Measurements from ENCODE around the gene PTPRU. TPM values are rescaled to one million over a fixed set of nuclear protein-coding genes. Genes with fewer than 3 reads are reported as not detected.

The PTPRU gene
- total and polyA plus RNA-seq, 7 donors, result 14.5 to 51.4 (median 25.6) TPM

GRCh38 chr1:29329022-29329775 is 92.9 kb downstream of the PTPRU start:
- intact Hi-C loops (cut with DNase I), result no loop called here
- Histone ChIP-seq H3K36me3 (ENCODE audit: insufficient read depth in 1 of 2, low read depth in 1 of 2) (peaks cover 0 to 12% of the 10 kb centered on the region in 2 donors), H3K4me1 (no peaks in the 10 kb centered on the region), H3K9me3 (no peaks in the 10 kb centered on the region), H3K27ac (no peak overlapping the region), H3K4me3 (no peak overlapping the region), H3K27me3 (ENCODE audit: insufficient read depth in 3 of 3, low read length in 2 of 3) (no peaks in the 10 kb centered on the region)
- DNase-seq (no peak), ATAC-seq (no peak)
- TF ChIP-seq CTCF (IDR thresholded peaks at IDR 0.05), result no peak
- 92 to 94% (median 93%) methylated on average over 9 of the region's 9 CpGs for WGBS, 3 donors

GRCh38 chr1:29330089-29330488 is 93.8 kb downstream of the PTPRU start:
- Histone ChIP-seq H3K27ac (no peak overlapping the region), H3K4me3 (no peak overlapping the region), H3K4me1 (no peaks in the 10 kb centered on the region), H3K9me3 (no peaks in the 10 kb centered on the region), H3K27me3 (ENCODE audit: insufficient read depth in 3 of 3, low read length in 2 of 3) (no peaks in the 10 kb centered on the region), H3K36me3 (ENCODE audit: insufficient read depth in 1 of 2, low read depth in 1 of 2) (peaks cover 0 to 11% of the 10 kb centered on the region in 2 donors)
- no peak for TF ChIP-seq CTCF (IDR thresholded peaks at IDR 0.05)
- ATAC-seq, result no peak
- DNase-seq, result no peak
- intact Hi-C loops (cut with DNase I), result no loop called here
- WGBS, 3 donors, result 56 to 64% (median 59%) methylated on average over 2 of the region's 2 CpGs

GRCh38 chr1:29330856-29331255 is 94.5 kb downstream of the PTPRU start:
- TF ChIP-seq CTCF (IDR thresholded peaks at IDR 0.05), result no peak
- intact Hi-C loops (cut with DNase I), result no loop called here

GRCh38 chr1:29331309-29331708 is 95.0 kb downstream of the PTPRU start:
- Histone ChIP-seq H3K4me1 (no peaks in the 10 kb centered on the region), H3K9me3 (no peaks in the 10 kb centered on the region), H3K27ac (no peak overlapping the region), H3K4me3 (no peak overlapping the region), H3K36me3 (ENCODE audit: insufficient read depth in 1 of 2, low read depth in 1 of 2) (peaks cover 0 to 6% of the 10 kb centered on the region in 2 donors), H3K27me3 (ENCODE audit: insufficient read depth in 3 of 3, low read length in 2 of 3) (no peaks in the 10 kb centered on the region)
- TF ChIP-seq CTCF (IDR thresholded peaks at IDR 0.05), result no peak
- no peak for DNase-seq
- intact Hi-C loops (cut with DNase I), result no loop called here
- no peak for ATAC-seq

More at GRCh38 chr1:29330856-29331255, 94.5 kb downstream of the PTPRU start:
- Histone ChIP-seq H3K4me1 (no peaks in the 10 kb centered on the region), H3K4me3 (no peak overlapping the region), H3K27me3 (ENCODE audit: insufficient read depth in 3 of 3, low read length in 2 of 3) (no peaks in the 10 kb centered on the region), H3K36me3 (ENCODE audit: insufficient read depth in 1 of 2, low read depth in 1 of 2) (peaks cover 0 to 7% of the 10 kb centered on the region in 2 donors), H3K9me3 (no peaks in the 10 kb centered on the region), H3K27ac (no peak overlapping the region)
- no peak for ATAC-seq
- WGBS, 3 donors, result 54 to 69% (median 68%) methylated on average over 7 of the region's 7 CpGs
- DNase-seq, result no peak

- intact Hi-C loops (cut with DNase I), result no loop called here
- no peak overlapping the region for H3K27ac ChIP-seq
- no peaks in the 10 kb centered on the region for H3K4me1 ChIP-seq
- no peak overlapping the region for H3K4me3 ChIP-seq
- peaks cover 0 to 2% of the 10 kb centered on the region in 2 donors for H3K36me3 ChIP-seq (ENCODE audit: insufficient read depth in 1 of 2, low read depth in 1 of 2)
- ATAC-seq, result no peak
- H3K27me3 ChIP-seq (ENCODE audit: insufficient read depth in 3 of 3, low read length in 2 of 3), result peaks cover 0 to 3% (median under 1%) of the 10 kb centered on the region in 3 donors
- DNase-seq, result no peak
- H3K9me3 ChIP-seq, result no peaks in the 10 kb centered on the region
- TF ChIP-seq CTCF (IDR thresholded peaks at IDR 0.05), result no peak
- WGBS, 3 donors, result 80 to 87% (median 81%) methylated on average over 1 of the region's 1 CpG
These were observed 95.4 kb downstream of the PTPRU start for GRCh38 chr1:29331729-29332128.
